ENCODE data around the gene RPAP3.
A peak's percentile ranks its signal among the peaks of the same experiment; 100 is the strongest.

The RPAP3 gene

DNA sequence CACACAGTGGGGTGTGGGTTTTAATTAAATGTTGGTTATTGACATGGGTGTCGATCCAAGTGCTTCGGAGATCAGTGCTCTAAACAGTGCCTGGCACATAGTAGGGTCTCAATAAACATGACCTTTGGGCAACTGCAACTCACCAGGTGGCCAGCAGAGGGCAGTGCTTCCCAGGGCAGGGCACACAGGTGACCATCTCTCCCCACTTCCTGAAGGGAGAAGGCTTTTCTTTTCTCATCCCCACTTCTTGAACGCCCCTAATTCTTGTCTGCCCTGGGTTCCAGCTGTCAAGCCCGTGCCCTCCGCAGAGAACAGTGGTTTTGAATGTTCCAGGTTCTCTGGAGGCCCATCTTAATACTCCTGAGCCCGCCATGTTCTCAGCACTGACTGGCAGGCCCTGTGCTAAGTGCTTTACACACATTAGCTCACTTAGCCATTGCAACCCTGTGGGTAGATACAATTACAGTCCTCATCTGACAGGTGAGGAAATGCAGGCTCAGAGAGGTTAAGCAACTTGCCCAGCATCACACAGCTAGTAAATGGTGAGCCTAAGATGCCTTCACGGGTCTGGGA, 36.5 kb upstream of the RPAP3 start:
- peak; percentile 41 for DNase-seq (ENCODE audit: low read depth)

DNA sequence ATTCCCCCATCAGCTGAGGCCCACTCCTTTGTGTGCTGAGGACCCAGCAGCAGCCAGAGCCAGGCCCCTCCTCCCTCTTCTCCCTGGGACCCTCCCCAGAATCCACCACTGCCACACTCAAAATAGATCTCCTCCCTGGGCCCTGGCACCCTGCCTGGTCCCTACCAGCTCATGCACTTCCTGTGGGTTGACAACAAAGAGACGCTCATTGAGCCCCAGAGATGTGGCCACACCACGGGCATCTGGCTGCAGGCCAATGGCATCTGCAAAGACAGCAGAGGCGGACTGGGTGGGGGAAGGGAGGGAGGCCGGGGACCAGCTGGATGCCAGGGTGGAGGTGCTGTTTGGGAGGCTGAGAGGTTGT, 35.5 kb upstream of the RPAP3 start:
- peak; percentile 29 for DNase-seq (ENCODE audit: low read depth)

DNA sequence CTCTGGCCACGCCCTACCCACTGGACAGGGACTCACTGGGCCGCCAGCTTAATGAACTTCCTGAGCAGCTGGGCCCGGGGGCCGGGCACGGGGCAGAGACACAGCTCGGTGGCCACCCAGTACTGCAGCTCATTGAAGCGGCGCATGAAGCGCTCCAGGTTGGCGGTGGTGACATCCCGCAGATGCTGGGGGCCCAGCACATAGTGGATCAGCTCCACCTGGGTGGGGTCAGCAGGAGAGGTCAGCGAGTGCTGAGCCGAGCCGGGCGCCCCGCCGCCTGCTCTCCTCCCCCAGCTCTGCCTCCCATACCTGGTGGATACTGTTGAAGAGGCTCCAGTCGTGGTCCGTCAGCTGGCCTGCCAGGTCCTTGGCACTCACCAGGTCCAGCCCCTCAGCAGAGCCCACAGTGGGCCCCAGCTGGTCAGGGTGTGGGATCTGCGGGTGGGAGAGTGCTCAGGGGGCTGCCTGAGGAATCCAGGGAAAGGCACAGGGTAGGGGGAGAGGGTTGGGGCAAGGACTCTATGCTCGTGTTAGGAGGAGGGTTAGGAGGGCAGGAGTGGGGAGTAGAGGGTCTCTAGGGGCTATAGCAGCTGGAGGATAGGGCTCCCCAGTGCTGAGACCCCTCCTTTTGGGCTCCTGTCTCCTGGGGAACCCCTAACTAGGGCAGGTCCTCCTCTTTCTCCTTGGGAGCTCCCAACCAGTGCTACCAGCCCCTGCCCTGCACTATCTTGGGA, 34.9 kb upstream of the RPAP3 start:
- DNase-seq (ENCODE audit: low read depth) = no peak

DNA sequence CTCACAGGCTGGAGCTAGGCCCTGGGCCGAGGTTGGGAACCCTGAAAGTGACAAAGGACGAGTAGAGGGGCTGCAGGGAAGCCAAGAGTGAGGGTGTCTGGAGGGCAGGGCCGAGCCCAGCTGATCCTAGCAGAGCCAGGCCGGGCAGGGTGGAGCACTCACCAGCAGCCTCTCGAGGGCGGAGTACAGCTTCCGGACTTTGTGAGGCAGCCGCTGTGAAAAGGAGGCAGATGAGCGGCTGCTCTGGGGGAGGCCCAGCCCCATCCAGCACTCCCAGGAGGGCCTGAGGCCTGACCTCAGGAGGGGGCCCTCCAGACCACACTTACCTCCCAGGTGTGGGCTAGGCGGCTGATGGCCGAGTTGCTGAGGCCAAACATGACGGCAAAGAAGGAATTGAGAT, 34.1 kb upstream of the RPAP3 start:
- DNase-seq (ENCODE audit: low read depth) = no peak

DNA sequence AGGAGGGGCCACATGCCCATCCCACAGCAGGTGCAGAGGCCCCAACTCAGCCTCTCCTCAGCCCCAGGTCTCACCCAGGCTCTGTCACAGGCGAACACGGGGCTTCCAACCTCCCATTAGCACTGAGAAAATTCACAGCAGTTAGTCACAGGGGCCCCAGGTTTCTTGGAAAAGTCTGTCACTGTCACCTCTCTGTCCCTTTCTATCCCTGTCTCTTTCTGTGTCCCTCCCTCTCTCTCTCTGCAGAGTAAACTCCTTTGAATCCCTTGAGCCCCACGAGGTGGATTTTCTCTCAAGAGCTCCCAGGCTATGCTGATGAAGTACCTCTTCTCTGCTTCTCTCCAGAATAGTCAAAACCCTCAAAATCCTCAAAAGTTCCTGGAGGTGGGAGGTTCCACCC, 33.5 kb upstream of the RPAP3 start:
- DNase-seq (ENCODE audit: low read depth) = no peak

DNA sequence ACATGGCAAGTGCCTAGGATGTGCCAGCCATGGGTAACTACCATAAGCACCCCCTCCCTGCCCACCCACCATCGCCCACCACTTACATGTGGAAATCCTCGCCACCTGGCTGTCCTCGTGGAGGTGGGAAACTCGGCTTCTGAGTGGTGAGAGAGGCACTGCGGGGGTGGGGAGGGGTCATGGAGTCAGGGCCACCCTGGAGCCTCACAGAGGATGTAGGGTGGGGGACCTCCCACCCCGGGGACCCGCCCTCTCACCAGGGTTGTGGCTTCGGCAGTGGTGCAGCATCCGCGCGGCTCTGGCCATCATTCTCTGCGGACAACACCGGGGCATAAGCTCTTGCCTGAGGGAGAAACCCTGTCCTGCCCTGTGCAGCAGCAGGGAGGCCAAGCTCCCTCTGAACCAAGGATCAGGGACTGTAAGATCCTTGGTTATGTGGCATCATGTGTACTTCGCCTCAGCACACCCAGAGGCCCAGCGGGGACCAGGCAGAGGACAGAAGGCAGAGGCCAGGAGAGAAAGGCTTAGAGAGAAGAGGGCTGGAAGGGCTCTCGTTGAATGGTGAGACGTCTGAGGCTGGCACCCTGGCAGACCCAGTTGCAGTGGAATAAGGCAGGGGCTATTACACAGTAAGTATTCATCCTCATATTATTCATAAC, 32.2 kb upstream of the RPAP3 start:
- no peak for DNase-seq (ENCODE audit: low read depth)

DNA sequence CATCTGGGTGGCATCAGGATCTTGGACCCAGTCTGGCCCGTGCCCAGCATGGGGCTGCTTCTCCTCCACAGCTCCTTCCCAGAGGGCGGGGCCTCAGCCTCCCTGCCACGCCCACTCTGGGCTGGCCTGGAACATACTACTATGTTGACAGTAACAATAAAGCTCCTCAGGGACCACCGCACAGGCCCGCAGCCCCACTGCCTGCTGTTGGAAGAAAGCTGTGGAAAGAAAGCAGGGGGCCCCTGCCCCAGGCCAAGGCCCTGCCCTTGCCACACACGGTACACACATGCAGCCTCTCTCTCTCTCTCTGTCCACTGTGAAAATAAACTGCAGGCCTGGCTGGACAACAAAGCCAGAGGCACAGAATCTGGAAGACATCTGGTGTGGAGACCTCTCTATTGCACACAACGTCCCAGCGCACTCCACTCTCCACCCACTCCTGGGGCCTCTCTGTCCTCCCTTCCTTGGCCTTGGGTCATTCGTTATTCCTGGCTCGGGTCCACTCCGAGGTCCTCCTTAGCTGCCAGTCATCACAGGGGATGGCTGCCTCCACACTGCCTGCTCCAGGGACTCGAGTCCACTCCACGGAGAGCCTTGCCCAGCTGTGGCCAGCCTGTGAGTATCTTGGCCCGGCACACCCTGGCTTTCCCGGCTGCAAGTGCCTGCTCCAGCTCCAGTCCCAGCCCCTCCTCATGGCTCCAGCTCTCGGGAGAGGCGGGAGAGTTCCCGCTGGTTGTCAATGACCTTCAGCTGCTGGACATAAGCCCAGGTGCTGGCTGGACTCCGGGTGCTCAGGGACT, 31.2 kb upstream of the RPAP3 start:
- DNase-seq (ENCODE audit: low read depth) = no peak

DNA sequence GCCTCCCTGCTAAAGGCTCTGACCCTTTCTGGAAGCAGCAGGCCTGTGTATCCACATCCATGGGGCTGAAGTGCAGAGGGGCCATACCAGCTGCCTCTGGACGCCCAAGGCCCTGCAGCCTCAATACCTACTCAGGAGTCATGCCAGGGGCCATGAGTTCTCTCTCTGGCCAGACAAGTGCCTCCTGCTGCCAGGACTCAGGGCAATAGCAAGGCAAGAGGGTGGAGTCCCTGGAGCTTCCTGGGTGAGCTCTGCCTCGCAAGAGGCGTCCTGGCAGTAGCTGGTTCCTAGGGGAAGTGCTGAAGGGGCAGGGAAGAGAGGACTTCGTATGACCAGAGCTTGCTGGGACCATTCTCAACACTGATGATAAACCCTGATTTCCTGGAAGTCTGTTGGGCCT, 30.4 kb upstream of the RPAP3 start:
- no peak for DNase-seq (ENCODE audit: low read depth)

DNA sequence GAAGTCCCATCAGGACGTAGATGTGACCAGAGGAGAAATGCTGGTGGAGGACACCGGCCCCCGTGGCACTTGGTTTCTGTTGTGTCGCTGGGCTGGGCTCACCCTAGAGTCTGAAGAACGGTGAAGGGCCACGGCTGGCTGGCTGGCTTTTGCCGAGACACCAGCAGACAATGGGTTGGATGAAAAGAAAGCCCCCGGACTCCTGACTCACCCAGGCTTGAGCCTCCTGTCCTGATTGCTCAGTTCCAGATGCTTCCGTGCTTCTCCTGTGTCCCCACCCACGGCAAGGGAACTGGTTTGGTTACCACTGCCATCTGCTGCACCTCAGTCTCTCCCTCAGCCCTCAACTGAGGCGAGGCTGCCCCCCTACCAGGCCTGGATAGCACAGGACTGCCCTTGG, 29.8 kb upstream of the RPAP3 start:
- no peak for DNase-seq (ENCODE audit: low read depth)

DNA sequence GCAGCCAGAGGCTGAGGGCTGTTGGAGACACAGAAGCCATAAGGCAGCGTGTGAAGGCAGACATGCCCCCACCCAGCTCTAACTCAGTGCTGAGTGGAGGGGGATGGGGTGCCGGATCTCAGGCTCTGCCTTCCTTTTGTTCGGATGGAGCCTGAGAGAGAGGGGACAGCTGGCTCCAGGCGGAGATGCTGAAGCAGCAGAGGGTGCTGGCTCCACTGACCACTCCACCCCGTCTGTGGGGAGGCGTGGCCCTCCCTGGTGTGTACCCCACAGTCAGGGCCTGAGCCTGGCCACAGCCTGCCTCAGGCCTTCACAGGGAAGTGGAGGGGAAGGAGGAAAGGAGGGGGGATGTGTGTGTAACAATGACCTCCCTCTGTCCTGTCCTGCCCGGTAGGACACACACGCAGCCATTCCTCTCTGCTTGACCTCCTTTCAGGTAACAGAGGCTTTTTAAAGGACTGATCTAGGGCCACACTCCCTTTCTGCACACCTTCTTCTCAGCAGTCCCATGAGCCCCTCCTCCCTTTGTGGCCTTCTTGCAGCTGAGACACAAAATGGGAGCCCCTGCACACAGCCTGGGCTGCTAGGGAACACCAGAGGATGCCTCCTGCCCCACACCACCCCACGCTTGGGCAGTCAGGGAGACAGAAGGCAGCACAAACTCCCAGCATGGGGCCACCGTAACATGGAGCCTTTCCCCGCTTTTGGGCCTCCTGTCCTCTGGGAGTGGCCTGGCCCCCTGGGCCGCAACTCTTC, 29.1 kb upstream of the RPAP3 start:
- no peak for DNase-seq (ENCODE audit: low read depth)

DNA sequence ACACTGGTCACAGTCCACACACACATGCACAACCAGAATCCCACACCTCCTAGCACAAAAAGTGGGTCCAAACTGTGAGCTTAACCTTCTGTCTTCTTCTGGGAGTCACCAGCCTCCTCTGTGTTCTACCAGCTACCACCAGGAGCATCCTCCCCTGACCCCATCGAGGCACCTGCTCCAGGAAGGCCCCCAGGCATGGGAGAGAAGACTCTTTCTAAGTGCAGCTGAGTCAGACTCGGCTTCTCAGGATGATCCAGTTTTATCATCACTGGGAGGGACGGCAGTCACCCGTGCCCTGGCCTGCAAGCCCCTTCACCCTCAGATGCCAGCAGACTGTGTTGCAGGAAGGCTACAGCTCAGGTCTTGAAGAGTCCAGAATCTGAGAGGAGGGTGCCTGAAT, 27.3 kb upstream of the RPAP3 start:
- no peak for DNase-seq (ENCODE audit: low read depth)

DNA sequence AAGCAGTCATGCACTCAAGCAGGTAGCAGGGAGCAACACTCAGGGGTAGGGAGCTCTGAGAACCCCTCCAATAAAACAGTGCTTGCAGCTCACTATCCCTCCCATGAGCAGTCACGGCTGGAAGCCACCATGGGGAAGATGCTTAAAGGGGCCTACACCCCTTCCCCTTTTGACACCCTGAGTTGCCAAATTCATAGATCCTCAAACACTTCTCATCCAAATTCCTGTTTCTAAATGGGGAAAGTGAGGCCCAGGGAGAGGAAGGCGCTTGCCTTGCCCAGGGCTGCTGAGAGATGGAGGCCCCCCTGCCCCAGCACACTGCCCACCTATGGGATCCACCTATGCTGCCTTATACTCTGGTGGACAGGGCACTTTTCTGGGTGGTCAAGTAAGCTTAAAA, 26.7 kb upstream of the RPAP3 start:
- no peak for DNase-seq (ENCODE audit: low read depth)

DNA sequence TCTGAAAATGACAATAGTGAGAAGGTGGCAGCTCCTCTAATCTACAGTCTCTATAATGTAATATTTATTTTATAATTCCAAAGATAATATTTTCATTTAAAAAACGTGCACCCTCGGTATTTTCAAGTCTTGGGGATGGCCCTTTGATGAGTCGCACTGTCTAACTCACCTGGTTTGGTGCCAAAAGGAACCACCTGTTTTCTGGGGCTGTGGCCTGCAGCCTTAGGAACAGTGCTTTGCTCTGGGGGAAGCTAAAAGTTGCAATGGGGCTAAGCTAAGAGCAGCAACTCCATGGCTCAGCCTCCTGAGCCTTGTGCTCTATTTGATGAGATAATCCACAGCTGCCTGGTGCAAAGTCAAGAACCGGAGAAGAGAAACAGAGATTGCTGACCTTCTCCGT, 25.9 kb upstream of the RPAP3 start:
- no peak for DNase-seq (ENCODE audit: low read depth)

DNA sequence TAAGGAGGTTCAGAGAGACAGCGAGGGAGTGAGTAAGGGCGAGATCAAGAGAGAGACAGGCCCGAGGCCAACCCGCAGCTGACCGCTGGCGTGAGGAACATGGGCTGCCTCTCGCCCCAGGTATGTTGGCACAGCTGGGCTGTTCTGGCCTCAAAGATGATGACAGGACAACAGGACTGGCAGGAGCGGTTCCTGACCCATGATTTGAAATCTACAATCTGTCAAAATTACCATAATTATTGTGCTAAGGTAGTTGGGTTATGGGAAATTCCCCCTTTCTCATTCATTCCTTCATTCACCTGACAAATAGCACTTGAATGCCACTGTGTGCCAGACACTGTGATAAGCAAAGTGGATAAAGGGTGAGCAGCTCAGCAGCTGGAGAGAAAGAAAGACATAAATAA, 24.5 kb upstream of the RPAP3 start:
- no peak for DNase-seq (ENCODE audit: low read depth)

DNA sequence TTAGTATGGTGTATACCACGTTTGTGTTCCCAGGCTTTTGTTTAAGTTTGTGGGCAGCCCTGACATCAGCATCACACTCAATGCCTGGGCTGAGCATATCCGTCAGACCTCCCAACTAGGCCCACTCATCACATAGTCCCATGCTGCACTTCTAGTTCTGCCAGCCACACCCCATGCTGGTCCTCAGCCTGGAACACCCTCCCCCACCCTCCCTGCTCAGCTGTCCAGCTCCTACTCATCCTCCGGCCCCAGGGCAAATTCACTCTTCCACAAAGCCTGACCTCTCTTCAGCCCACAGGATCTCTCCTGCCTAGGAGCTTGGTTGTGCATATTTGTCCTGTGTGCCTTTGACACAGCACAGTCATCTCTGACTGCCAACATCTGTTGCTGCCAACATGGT, 23.4 kb upstream of the RPAP3 start:
- DNase-seq (ENCODE audit: low read depth) = no peak

DNA sequence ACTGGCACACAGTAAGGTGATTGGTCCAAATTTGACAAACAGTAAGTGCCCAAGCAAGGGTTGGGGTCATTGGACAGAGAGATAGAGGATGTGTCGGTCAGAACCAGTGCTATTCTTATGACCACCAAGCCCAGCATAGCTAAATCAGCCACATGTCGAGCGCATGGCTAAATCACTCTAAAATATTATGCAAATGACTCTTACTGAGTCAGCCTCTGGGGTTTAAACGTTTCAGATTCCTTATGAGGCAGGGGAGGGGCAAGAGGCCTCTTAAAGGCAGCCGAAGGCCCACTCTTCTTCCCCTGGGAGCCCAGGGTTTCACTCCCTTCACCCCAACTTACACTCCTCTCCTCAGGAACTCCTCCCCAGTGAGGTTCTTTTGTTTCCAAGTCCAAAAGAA, 20.1 kb upstream of the RPAP3 start:
- DNase-seq (ENCODE audit: low read depth) = no peak

DNA sequence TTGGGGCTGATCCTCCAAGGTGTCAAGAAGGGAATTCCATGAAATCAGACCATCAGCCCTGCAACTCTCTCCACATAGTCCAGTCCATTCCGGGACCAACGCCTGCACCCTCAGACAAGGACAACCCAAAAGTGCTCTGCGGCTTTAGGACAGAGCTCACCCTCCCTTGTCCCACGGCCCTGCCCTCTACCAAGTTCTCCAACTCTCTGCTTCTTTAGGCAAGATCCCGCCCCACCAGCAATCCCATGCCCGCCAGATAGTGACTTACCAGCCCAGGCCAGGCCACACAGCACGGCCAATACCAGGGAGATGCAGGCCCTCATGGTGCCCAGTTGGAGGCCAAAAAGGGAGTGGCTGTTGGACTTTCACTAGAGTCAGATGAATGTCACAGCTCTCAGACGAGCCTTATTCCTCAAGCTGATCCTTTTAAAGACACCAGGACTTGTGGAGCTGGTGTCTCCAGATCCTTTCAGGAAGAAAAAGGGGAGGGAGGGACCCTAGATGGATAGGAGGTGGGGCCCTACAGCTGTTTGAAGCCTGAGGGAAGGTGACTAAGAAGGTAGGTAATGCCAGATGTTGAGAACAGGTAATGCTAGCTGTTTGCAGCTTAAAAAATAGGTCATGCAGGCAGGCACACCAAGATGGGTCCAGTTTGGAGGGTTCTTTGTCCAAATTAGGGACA, 19.4 kb upstream of the RPAP3 start, which contains the start of gene ENDOU:
ENDOU (minus strand) TSS at position 400 of the 682 bp plus-strand sequence; CDS start at position 323, 77 bp downstream.
- no peak for DNase-seq (ENCODE audit: low read depth)

DNA sequence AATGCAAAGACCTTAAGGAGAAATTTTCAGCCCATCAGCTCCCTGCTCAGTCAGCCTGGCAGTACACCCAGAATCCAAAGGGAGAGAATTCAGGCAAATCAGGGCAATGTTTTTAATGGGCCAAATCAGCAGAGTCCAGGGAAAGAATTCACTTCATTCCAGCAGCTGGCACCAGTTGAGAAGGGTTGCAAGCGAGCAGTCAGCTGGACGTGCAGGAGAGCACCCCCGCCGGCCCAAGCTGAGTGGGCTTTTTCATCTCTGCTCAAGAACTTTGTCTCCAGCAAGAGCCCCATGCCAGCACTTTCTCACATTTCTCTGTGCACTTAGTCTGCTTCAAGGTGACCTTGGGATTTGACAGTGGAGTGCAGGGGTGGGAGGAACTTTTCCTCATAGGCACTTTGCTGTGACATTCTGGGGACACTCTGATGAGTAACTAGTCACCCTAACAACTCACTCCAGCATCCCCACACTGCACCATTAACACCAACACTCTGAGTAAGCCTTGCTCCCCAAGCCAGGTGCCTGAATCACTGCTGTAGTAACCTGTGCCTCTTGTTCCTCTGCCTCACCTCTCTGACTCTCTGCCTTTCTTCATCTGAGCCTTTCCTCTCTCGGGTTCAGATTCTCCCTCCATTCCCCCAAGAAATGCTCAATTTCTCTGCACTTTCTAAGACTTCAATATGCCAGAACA, 17.3 kb upstream of the RPAP3 start:
- DNase-seq (ENCODE audit: low read depth) = no peak

DNA sequence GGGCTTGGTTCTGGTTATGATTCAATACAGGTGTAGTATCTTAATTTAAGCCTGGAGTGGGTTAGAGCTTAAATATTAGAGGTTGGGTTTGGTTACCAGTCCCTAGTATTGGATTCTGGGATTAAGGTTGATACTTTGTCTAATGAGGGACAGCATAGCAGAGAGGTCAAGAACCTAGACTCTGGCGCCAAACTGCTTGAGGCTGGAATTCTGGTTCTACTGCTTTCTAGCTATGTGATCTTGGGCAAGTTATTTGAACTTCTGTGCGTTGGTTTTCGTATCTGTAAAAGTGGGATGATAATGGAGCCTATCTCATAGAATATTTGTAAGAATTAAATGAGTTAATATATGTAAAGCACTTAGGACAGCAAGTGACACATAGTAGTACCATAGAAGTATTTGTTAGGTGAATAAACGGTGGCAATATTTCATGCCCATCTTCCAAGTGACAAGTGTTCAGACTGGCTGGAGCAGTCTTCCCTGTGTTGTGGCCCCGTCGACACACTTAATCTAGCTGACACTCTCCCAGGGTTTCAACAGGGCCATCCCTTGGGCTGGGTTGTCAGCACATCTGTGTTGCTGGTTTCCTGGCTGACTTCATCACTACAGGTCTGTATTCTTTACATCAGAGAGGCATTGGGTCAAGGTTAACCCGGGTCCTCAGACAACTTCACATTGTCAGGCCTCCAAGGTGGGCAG, 16.5 kb upstream of the RPAP3 start:
- no peak for DNase-seq (ENCODE audit: low read depth)

DNA sequence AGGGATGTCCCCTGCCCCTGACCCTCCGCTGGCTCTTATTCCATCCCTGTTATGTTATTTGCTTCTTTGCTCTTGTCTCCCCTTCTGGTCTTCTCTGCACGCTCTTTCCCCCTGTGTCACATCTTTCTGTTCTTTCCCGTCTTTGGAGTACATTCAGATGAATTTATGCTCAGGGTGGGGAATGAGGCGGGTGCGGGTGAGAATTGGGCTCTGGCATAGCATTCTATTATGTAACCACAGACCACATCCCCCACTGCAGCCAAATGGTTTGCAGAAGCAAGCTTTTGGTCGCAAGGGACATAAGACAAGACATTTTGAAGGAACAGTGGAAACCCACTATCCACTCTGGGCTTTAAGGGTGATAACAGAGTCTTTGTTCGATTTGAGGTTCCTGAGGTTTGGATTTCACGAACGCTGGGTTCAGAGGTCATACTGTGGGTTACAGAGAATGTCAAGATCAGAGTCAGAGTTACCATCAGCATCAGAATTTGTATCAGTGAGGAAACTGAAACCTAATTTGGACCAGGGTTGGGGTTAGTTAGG, 15.7 kb upstream of the RPAP3 start:
- DNase-seq (ENCODE audit: low read depth) = no peak

Data from stimulated activated CD8-positive, alpha-beta memory T cell treated with anti-CD3 and anti-CD28 coated beads, Interleukin-12 subunit alpha, Interleukin-12 subunit beta, amount 100 ng/mL, for 4 hours (primary cell).